HG02870 (cell line): Measurements from ENCODE around the gene ACP2.

Source experiments
- ATAC-seq: cut with Tn5 transposase; IDR thresholded peaks from one replicate; pipeline ENCODE4 v1.9.1; 2021; ENCODE audit warnings: mild to moderate bottlenecking, moderate library complexity; ENCODE audit not compliant: unreplicated experiment

Gene ACP2

GRCh38 chr11:47248664-47249377 is at the start of gene ACP2:
TSS of gene ACP2 (minus strand) at chr11:47248814. CDS start at chr11:47248789, 25 bp downstream.
- ATAC-seq, result peak; percentile 89

- no peak for ATAC-seq
Measured at GRCh38 chr11:47296045-47296444, 47.4 kb upstream of the ACP2 start.

GRCh38 chr11:47295385-47295784 is 46.8 kb upstream of the ACP2 start:
- no peak for ATAC-seq

GRCh38 chr11:47289856-47290255 is 41.2 kb upstream of the ACP2 start:
- no peak for ATAC-seq

- ATAC-seq, result no peak
Measured at GRCh38 chr11:47288066-47288465, 39.5 kb upstream of the ACP2 start.

GRCh38 chr11:47285969-47286770 is 37.6 kb upstream of the ACP2 start:
- no peak for ATAC-seq

- no peak for ATAC-seq
Measured at GRCh38 chr11:47284151-47284550, 35.5 kb upstream of the ACP2 start.

- ATAC-seq, result no peak
Measured at GRCh38 chr11:47282462-47282861, 33.8 kb upstream of the ACP2 start.

GRCh38 chr11:47280860-47281259 is 32.2 kb upstream of the ACP2 start:
- ATAC-seq, result no peak

GRCh38 chr11:47280099-47280498 is 31.5 kb upstream of the ACP2 start:
- no peak for ATAC-seq

- no peak for ATAC-seq
Measured at GRCh38 chr11:47278769-47279168, 30.2 kb upstream of the ACP2 start.

- no peak for ATAC-seq
Measured at GRCh38 chr11:47278058-47278457, 29.4 kb upstream of the ACP2 start.

GRCh38 chr11:47276923-47277322 is 28.3 kb upstream of the ACP2 start:
- no peak for ATAC-seq

- no peak for ATAC-seq
Measured at GRCh38 chr11:47274495-47275235, 26.1 kb upstream of the ACP2 start.

GRCh38 chr11:47272706-47273105 is 24.1 kb upstream of the ACP2 start:
- ATAC-seq, result no peak

- ATAC-seq, result no peak
Measured at GRCh38 chr11:47271961-47272661, 23.5 kb upstream of the ACP2 start.

GRCh38 chr11:47271328-47271727 is 22.7 kb upstream of the ACP2 start:
- no peak for ATAC-seq

GRCh38 chr11:47270331-47271271 is 22.0 kb upstream of the ACP2 start:
- no peak for ATAC-seq

GRCh38 chr11:47269829-47270305 is 21.3 kb upstream of the ACP2 start, which contains the start of gene MADD:
TSS of gene MADD (plus strand) at chr11:47270133.
- peak; percentile 62 for ATAC-seq
